Stimulated activated naive CD8-positive, alpha-beta T cell treated with anti-CD3 and anti-CD28 coated beads, Interleukin-15, amount 100 ng/mL, for 72 hours (primary cell): ENCODE results near the gene HSDL2.

Source experiments
- ATAC-seq: fragments of 150-1000 bp; cut with Tn5 transposase; 2 replicates; pipeline ENCODE4 v1.10.0; 2021; ENCODE audit warnings: mild to moderate bottlenecking, moderate library complexity
- DNase-seq, 2 donors: peaks; one replicate each; pipeline ENCODE4 v3.0.0; 2021 to 2022
- H3K27ac Mint-ChIP-seq, 2 donors: one replicate each; pipeline ENCODE4 v1.8.0; 2022; ENCODE audit warnings: mild to moderate bottlenecking in 2 of 2, mixed read lengths in 2 of 2, moderate library complexity in 2 of 2
- H3K27me3 Mint-ChIP-seq: one replicate; pipeline ENCODE4 v1.8.0; 2022; ENCODE audit warnings: mixed read lengths
- H3K4me1 Mint-ChIP-seq: one replicate; pipeline ENCODE4 v1.8.0; 2022; ENCODE audit warnings: mild to moderate bottlenecking, mixed read lengths
- H3K4me3 Mint-ChIP-seq, 2 donors: one replicate each; pipeline ENCODE4 v1.8.0; 2022; ENCODE audit warnings: mild to moderate bottlenecking in 2 of 2, mixed read lengths in 2 of 2, moderate library complexity in 1 of 2
- H3K9me3 Mint-ChIP-seq, 2 donors: one replicate each; pipeline ENCODE4 v1.8.0; 2022; ENCODE audit warnings: mixed read lengths in 2 of 2

Gene HSDL2

DNA sequence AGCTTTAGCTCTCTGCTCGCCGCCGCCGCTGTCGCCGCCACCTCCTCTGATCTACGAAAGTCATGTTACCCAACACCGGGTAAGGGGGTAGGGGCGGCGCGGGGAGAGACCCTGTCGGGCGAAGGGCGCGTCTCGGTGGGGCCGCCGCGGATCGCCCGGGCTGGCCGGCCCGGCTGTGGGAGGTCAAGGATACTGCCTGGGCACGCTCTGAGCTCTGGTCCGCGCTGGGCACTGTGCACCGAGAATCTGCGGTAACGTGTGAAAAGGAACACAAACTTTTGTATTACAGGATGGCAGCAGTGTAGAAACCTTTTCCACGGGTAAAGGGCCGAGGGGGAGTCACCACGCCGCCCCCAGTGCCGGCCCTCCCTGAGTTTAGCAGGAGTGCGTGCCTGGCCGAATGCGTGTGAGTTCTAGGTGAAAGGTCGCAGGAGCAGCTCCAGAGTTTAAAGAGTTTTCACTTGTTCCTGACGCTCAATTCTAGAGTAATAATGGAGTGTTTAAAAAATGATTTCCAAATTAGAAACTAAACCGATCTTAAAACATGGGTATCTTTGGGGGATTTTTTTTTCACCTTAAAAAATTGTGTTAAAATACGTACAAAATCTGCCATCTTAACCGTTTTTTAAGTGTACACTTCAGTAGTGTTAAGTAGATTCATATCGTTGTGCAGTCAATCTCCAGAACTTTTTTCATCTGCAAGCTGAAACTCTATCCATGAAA is at the start of gene HSDL2:
TSS of gene HSDL2 (plus strand) at position 7 of the 723 bp plus-strand sequence. CDS start at position 63, 56 bp downstream.
- DNase-seq (no peak), ATAC-seq (peak; percentile 46)
- no peaks in the 10 kb centered on the region for H3K27me3 Mint-ChIP-seq
- peak within 1 kb of the TSS; percentile 98 to 99 for H3K27ac Mint-ChIP-seq
- H3K4me3 Mint-ChIP-seq, result peak within 1 kb of the TSS; percentile 97 to 100
- H3K4me1 Mint-ChIP-seq, result peaks cover 41% of the 10 kb centered on the region
- H3K9me3 Mint-ChIP-seq, result peaks cover 0 to 2% of the 10 kb centered on the region in 2 donors

DNA sequence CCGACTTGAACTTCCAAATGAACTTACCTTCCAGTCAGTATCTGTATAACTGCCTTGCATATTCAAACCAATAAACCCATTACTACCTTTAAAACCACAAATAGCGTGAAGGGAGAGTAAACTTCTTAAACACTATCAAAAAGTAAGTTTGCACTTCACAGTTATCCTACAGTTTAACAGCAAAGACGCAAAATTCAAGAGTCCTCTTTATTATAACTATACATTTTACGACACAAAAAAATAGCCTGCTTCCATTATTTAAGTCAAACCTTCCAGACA is 48.3 kb upstream of the HSDL2 start:
- ATAC-seq (no peak), DNase-seq (no peak)
- H3K27ac Mint-ChIP-seq, result no peak overlapping the region
- H3K4me3 Mint-ChIP-seq, result peak overlapping the region; percentile 79 to 90
- no peaks in the 10 kb centered on the region for H3K9me3 Mint-ChIP-seq
- peaks cover 48% of the 10 kb centered on the region for H3K4me1 Mint-ChIP-seq
- no peaks in the 10 kb centered on the region for H3K27me3 Mint-ChIP-seq

DNA sequence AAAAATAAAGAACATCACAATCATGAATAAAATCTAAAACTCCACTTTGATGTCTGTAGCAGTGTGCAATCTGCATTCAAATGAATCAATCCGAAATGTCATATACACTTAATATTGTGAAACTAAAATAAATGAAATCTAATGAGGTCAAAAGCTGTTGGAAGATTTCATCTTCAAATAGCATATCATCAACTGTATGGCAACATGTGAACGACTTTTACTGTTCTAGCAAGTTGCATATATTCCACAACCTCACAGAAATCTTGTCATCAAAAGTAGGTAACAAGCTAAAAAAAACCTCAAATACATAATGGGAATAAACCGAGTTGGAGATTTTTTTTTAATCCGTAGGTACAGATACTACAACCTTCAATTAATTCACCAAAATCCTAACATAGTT is 47.7 kb upstream of the HSDL2 start:
- DNase-seq (no peak), ATAC-seq (no peak)
- Mint-ChIP-seq H3K27ac (peak overlapping the region; percentile 89 to 92), H3K4me1 (peaks cover 48% of the 10 kb centered on the region), H3K27me3 (no peaks in the 10 kb centered on the region), H3K9me3 (no peaks in the 10 kb centered on the region), H3K4me3 (peak overlapping the region; percentile 79 to 90)

DNA sequence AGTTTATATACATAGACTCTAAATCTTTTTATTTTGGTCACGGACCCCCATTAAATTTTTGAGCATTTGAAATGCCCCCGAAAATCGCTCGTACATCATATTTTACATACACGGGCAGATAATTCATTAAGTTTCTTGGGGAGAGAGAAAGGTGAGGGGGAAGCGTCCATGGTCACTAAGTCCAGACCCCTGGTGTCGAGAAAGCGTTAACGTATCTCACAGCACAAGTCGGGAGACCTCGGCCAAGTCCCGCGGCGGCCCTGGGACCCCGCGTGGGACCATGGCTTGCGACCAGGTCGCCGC is 47.3 kb upstream of the HSDL2 start:
- peak overlapping the region; percentile 79 to 90 for H3K4me3 Mint-ChIP-seq
- H3K27ac Mint-ChIP-seq, result peak overlapping the region; percentile 89 to 92
- H3K4me1 Mint-ChIP-seq, result peaks cover 46% of the 10 kb centered on the region
- DNase-seq (no peak), ATAC-seq (no peak)
- no peaks in the 10 kb centered on the region for H3K9me3 Mint-ChIP-seq
- H3K27me3 Mint-ChIP-seq, result no peaks in the 10 kb centered on the region

DNA sequence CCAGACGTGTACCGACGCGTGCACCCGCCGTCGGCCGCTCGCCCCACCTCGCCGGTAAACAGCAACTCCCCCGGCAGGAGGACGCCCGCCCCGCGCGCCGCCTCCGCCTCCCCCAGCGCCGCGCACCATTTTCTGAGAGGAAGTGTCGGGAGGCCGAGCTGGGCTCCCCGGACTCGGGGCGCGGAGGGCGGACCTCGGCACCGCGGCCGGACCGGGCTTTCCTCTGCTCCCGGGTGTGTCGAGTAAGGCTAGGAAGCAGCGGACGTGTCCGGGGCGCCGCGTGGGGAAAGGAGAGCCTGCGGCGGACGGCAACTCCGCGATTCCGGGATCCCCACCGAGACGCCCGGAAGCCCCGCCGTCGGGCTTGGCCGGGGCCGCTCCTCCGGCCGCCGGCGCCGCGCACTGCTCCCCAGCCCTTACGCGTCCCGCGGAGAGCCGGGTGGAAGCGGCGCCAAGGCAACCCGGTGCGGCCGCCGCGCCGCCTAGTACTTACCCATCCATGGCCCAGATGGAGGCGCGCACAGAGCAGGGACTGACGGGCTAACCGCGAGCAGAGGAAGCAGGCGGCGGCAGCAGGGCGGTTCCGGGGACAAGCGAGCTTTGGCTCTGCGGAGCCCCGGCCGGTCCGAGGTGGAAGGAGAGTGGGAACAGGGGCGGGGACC is 46.8 kb upstream of the HSDL2 start, which contains the start of gene PTBP3:
TSS of gene PTBP3 (minus strand) at position 643 of the 662 bp plus-strand sequence. CDS start 35,754 bp downstream, outside the sequence.
- Mint-ChIP-seq H3K27ac (peak within 1 kb of the TSS; percentile 96 to 98), H3K4me1 (peaks cover 41% of the 10 kb centered on the region), H3K4me3 (peak within 1 kb of the TSS; percentile 94 to 96), H3K9me3 (no peaks in the 10 kb centered on the region), H3K27me3 (no peaks in the 10 kb centered on the region)
- DNase-seq (peak; percentile 80 to 91), ATAC-seq (peak; percentile 84)

DNA sequence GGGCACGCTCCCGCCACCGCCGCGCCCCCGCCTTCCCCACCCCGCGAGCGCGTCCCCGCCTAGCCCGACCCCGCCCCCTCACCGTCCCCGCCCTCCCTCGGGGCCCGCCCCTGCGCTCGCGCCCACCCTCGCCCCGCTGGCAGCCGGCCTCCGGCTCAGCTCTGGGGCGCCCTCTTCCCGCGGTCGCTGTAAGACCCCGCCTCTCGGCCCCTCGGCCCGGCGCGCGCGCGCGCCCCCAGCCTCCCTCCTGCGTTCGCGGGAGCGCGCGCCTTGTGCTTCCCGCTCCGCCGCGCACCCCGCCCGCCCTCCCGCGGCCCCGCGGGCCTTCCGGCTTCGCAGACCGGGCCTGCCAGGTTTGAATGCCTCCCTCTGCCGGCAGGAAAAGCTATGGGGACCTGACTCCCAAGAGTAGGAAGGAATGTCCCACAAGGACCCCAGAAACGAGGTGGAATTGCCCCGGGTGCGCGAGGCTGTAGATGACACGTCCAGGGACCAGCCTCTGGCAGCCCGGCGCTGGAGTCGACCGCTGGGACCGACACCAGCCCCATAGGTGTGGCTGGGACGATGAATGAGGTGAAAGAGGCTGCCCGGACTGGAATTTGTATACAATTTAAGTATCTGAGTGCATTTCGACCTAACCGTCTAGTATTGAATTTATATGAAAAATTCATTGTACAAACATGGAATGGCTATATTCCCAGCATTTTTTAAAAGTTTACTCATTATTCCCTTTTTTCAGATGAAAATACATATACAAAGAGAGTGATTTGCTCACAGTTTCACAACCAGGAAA is 46.1 kb upstream of the HSDL2 start:
- DNase-seq (peak in 1 of 2 donors; percentile 92), ATAC-seq (peak; percentile 86)
- Mint-ChIP-seq H3K4me3 (peak overlapping the region; percentile 94 to 96), H3K9me3 (no peaks in the 10 kb centered on the region), H3K27me3 (no peaks in the 10 kb centered on the region), H3K27ac (peak overlapping the region; percentile 96 to 98), H3K4me1 (peaks cover 34% of the 10 kb centered on the region)

DNA sequence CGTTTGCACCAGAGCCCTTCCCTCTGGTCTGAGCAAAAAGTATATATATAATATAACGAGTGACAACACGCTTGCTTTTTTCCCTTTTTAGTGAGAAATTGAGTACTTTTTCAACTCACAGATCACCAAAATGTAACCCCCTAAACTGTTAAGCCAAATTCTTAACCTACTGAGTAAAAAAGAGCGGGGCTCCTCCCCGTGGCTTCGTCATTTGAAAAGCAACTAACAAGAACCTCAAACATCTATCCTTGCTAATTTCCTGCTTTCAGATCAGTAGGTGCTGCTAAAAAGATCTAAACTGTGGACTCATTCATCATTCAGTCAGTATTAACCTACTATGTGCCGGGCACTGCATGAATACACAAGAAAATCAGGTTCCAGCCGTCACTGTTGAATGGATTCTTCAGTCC is 45.5 kb upstream of the HSDL2 start:
- Mint-ChIP-seq H3K4me1 (peaks cover 33% of the 10 kb centered on the region), H3K27ac (peak overlapping the region; percentile 96 to 98), H3K27me3 (no peaks in the 10 kb centered on the region), H3K9me3 (no peaks in the 10 kb centered on the region), H3K4me3 (peak overlapping the region; percentile 94 to 96)
- ATAC-seq (peak; percentile 3), DNase-seq (peak; percentile 19 to 55)

DNA sequence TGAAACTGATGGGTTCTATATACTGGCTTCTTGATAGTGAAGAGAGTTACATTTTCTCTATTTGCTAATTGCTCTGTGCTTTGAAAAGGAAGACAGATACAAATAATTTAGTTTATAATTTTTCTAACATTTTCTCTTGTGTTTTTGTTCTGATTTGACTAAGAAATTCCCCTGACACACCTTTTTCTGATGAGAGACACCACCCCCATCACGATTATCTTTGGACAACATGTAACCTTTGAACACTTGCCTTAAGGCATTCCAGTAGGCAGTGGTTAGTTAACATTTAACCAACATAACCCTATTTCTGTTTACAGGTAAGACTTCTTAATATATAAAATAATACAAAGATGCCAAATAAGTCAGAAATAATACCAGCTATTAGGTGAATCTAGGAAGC is 42.4 kb upstream of the HSDL2 start:
- peaks cover 12% of the 10 kb centered on the region for H3K4me1 Mint-ChIP-seq
- no peak for DNase-seq
- no peaks in the 10 kb centered on the region for H3K27me3 Mint-ChIP-seq
- ATAC-seq, result no peak
- H3K9me3 Mint-ChIP-seq, result no peaks in the 10 kb centered on the region
- no peak overlapping the region for H3K4me3 Mint-ChIP-seq
- no peak overlapping the region for H3K27ac Mint-ChIP-seq

DNA sequence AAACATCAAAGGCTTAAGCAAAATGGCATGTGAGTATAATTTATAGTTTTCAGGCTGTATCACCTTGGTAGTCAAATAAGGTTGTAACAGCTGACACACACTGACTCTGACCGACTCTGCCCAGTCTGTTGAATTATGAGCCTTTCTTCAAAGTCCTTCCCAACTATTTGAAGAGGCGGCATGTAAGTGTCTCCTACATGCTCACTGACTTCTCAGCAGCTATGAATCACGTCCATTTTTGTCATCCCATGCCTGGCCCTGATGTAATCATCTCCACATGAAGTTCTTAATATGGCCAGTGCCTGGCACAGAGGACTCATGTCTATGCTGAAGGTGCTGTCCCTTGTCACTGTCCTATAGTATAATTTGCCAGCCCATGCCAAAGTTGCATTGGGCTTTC is 41.3 kb upstream of the HSDL2 start:
- no peaks in the 10 kb centered on the region for H3K27me3 Mint-ChIP-seq
- DNase-seq, result no peak
- no peaks in the 10 kb centered on the region for H3K9me3 Mint-ChIP-seq
- H3K4me1 Mint-ChIP-seq, result peaks cover 12% of the 10 kb centered on the region
- no peak for ATAC-seq
- H3K4me3 Mint-ChIP-seq, result no peak overlapping the region
- no peak overlapping the region for H3K27ac Mint-ChIP-seq

DNA sequence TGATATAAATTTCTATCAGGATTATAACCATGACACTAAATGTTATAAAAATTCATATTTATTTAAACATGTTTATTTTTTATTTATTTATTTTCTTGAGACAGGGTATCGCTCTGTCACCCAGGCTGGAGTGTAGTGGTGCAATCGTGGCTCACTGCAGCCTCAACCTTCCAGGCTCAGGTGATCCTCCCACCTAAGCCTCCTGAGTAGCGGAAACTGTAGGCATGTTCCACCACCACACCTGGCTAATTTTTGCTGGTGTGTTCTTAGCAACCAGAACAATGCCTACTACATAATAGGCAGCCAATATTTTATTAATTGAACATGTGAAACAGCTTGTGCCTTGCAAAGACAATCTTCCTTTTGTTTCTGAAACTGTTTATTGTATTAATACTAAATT is 40.0 kb upstream of the HSDL2 start:
- H3K9me3 Mint-ChIP-seq, result no peaks in the 10 kb centered on the region
- no peaks in the 10 kb centered on the region for H3K27me3 Mint-ChIP-seq
- peaks cover 5% of the 10 kb centered on the region for H3K4me1 Mint-ChIP-seq
- H3K4me3 Mint-ChIP-seq, result no peak overlapping the region
- DNase-seq (no peak), ATAC-seq (no peak)
- H3K27ac Mint-ChIP-seq, result no peak overlapping the region

DNA sequence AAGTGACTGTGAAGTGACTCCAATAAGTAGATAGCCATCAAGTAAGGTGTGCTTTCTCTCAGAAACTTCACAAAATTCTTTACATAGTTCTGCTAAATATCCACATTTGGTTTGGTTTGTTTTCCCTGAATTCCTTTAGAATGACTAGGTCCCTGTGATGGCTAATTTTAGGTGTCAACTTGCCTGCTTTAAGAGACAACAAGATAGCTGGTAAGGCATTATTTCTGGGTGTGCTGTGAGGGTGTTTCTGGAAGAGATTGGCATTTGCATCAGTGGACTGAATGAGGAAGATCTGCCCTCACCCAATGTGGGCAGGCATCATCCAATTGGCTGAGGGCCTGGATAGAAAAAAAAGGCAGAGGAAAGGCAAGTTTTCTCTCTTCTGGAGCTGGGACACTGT is 38.2 kb upstream of the HSDL2 start:
- H3K4me1 Mint-ChIP-seq, result no peaks in the 10 kb centered on the region
- H3K27me3 Mint-ChIP-seq, result no peaks in the 10 kb centered on the region
- H3K4me3 Mint-ChIP-seq, result no peak overlapping the region
- ATAC-seq, result no peak
- DNase-seq, result no peak
- H3K27ac Mint-ChIP-seq, result no peak overlapping the region
- H3K9me3 Mint-ChIP-seq, result no peaks in the 10 kb centered on the region

DNA sequence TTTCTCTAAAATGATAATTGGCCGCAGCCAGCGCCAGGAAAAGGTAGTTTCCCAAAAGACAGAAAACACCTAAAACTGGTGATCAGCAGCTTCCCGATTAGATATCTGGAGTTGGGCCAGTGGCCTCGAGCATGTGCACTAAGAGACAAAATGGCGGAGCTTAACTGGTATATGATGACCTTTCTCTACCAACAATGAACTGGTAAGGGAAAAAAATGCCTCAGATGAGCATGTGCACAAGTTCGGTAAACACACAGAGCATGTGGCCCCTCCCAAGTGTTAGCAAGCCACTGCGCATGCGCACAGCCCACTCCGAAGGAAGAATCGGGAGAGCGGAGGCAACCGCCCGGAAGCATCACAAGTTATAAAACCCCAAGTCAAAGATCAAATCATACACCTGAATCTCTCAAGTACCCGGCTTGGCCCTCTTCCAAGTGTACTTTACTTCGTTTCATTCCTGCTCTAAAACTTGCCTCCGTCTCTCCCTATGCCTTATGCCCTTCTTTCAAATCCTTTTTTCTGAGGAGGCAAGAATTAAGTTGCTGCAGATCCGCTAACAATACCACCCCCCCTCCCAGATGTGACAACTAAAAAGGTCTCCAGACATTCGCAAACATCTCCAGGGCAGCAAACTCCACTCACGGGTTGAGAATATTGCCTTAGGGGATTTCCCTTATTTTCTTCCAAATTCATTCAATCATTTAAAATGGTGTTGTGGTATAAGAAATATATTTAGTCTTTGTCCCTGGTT is 31.5 kb upstream of the HSDL2 start:
- H3K27me3 Mint-ChIP-seq, result no peaks in the 10 kb centered on the region
- peaks cover 0 to 7% of the 10 kb centered on the region in 2 donors for H3K9me3 Mint-ChIP-seq
- H3K4me3 Mint-ChIP-seq, result peak overlapping the region; percentile 83 to 87
- H3K27ac Mint-ChIP-seq, result peak overlapping the region; percentile 83 to 96
- ATAC-seq, result peak; percentile 66
- peaks cover 16% of the 10 kb centered on the region for H3K4me1 Mint-ChIP-seq
- DNase-seq, result peak; percentile 62 to 79

DNA sequence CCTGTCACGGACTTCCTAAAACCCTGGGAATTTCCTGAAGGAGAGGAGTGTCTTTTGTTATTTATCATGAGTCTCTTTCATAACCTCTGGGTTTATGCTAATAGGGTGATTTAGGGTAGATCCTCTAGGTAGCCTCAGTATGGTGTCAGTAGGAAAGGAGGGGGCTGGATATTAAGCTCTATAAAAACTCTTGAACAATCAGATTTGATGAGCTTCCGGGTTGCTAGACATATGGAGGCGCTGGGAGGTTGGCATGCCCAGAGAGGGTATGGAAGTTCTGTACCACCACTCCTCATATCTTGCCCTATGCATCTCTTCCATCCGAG is 30.9 kb upstream of the HSDL2 start:
- DNase-seq, result no peak
- H3K27me3 Mint-ChIP-seq, result no peaks in the 10 kb centered on the region
- peaks cover 0 to 7% of the 10 kb centered on the region in 2 donors for H3K9me3 Mint-ChIP-seq
- peak; percentile 54 for ATAC-seq
- no peak overlapping the region for H3K27ac Mint-ChIP-seq
- peaks cover 17% of the 10 kb centered on the region for H3K4me1 Mint-ChIP-seq
- H3K4me3 Mint-ChIP-seq, result peak overlapping the region; percentile 83 to 87

DNA sequence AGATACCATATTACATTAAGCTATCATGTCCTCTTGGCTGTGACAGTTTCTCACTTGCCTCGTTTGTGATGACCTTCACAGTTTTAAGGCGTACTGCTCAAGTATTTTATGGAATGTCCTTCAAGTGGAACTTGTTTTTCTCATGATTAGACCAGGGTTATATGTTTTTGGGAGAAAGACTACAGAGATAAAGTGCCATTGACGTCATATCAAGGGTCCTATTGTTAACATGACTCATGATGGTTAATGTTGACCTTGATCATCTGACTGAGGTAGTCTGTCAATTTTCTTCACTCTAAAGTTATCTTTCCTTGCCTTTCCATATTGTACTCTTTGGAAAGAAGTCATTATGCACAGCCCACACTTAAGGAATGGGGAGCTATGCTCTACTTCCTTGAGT is 28.7 kb upstream of the HSDL2 start:
- H3K4me3 Mint-ChIP-seq, result no peak overlapping the region
- no peak overlapping the region for H3K27ac Mint-ChIP-seq
- ATAC-seq, result no peak

DNA sequence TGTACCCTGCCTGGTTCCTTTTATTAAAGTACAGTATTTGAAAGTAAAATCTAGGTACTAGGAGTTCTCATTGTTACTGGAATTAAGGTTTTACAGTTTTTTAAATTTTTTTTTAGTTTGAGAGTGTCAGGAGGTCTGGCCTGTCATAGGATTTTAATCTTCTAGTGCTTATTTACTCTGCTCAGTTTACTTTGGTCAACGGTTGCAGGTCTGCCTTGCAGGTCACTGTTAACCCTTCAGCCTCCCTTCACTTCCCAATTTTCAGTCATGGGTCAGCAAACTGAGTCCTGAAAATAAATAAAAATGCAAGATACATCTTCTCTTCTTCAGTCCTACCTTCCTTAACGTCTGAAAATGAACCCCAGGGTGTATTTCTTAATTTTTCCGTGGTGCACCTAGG is 27.7 kb upstream of the HSDL2 start:
- H3K4me3 Mint-ChIP-seq, result no peak overlapping the region

More for the DNA sequence above, 28.7 kb upstream of the HSDL2 start:
- Mint-ChIP-seq H3K27me3 (no peaks in the 10 kb centered on the region), H3K9me3 (peaks cover 0 to 7% of the 10 kb centered on the region in 2 donors), H3K4me1 (peaks cover 39% of the 10 kb centered on the region)
- DNase-seq, result no peak

More for the DNA sequence above, 27.7 kb upstream of the HSDL2 start:
- Mint-ChIP-seq H3K27me3 (no peaks in the 10 kb centered on the region), H3K27ac (no peak overlapping the region), H3K9me3 (peaks cover 0 to 7% of the 10 kb centered on the region in 2 donors), H3K4me1 (peaks cover 40% of the 10 kb centered on the region)
- DNase-seq (no peak), ATAC-seq (no peak)
